Daoy (cell line): Measurements from ENCODE around the gene KCNT1. TPM values are rescaled to one million over a fixed set of nuclear protein-coding genes. Genes with fewer than 3 reads are reported as not detected.

Experiments
- DNase-seq: peaks from one replicate; pipeline ENCODE4 v3.0.0-alpha.2; 2015; ENCODE audit warnings: low read depth
- total RNA-seq: library from RNA; depleted of rRNA; stranded (reverse); fragments of >200 nt; shearing (Covaris generic); gene quantifications from 2 replicates; pipeline ENCODE4 v1.2.3, GENCODE V29; 2014

KCNT1 gene
- total RNA-seq, 1 experiment from 2014 or later: not detected

DNA sequence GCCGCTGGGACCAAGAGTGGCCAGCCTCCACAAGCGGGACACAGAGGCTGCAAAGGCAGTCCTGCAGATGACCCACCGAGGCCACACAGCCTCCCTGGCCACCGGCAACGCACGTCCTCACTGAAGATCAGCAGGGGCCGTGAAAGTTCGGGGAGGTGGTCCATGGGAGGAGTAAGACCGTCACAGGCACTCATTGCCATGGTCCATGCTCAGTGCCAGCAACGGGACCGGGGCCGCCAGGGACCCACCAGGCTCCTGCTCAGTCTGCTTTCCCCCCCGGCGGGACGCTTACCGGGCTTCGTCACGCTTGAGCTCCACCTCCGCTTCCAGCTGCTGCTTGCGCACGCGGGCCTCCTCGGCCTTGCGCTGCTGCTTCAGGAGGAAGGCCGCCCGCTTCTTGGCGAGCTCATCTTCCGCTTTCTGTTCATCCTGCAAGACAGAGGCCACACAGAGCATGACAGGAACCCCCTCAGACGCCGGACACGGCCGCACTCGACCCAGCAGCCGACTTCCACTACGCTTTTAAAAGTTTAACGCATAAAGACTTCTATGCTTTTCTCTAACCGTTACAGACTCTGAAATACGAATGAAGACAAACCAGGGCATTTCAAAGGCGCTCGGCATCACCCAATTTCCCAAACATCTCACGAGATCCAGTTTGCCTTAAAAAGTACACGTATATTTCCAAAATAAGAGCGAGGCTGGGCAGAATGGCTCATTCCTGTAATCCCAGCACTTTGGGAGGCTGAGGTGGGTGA lies 116.9 kb downstream of the KCNT1 start:
- no peak for DNase-seq

DNA sequence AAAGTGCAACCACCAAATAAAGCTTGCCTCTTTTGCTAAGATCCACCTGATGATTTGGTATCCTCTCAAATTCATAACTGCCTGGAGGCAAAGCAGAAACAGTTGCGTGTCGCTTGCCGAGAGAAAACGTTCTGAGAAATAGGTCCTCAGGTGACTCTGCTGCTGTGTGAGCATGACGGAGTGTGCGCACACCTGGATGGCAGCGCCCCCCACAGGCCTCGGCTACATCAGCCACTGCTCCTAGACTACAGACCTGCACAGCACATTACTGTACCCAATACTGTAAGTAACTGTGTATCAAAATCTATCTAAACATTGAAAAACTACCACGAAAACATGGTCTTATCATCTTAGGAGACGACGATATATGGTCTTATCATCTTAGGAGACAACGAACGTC lies 117.9 kb downstream of the KCNT1 start:
- DNase-seq: no peak

DNA sequence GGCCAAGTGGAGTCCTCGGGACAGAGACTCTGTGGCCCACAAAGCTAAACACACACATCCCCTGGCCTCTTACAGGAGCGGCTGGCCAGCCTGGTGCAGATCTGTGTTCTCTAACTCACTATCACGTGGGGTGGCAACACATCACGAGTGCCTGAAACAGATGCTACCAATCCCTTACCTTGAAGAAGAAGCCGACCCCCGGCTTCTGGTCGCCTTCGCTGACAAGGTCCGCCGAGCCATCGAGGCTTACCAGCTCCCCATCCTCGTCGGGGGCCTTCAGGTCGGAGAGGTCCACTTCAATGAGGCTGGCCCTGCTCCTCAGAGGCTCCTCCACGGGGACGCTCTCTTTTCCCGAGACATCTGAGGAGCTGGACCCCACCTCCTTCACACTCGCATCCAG lies 118.7 kb downstream of the KCNT1 start:
- no peak for DNase-seq

DNA sequence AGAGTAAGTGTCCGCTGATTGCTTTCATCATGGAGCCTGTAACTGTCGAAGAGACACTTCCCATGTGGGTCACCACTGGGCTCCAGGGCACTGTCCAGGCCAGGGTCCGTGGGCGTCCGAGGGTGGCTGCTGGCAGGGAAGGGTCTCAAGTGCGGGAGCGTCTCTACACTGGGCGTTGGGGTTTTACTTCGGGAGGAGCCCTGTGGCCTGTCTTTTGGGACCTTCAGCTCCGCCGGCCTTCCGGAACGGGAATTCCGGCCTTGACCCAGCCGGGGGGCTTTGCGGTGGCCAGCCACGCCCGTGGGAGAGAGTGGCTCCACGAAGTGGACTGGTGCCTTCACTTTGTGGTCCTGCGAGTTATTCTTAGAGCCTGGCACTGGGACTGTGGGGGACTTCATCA lies 119.1 kb downstream of the KCNT1 start:
- DNase-seq: no peak

DNA sequence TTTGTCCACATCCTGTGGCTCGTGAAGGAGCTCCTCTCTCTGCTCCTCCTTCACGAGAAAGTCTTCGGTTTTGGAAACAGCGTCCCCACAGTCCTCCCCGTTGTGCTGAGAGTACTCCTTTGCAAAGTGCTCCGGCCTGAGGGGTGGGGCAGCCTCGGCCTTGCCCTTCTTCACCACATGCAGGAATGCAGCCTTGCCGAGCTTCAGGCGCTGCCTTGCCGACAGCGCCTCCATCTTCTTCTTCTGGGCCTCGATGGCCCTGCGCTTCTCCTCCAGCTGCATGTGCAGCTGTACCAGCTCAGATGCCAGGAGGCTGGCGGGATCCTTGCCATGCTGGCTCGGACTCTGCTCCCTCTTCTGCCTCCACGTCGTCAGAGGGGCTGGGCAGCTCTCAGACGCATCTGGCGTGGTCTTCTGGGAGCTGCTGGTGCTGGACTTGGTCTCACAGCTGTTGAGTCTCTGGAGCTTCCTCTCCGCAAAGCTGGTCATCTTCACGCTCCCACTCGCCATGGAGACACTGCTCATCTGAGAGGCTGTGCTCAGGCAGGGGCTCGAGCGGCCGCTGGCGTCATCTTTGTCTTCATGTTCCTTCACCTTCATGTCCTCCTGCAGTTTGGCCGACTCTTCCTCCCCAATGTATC lies 119.9 kb downstream of the KCNT1 start:
- no peak for DNase-seq

DNA sequence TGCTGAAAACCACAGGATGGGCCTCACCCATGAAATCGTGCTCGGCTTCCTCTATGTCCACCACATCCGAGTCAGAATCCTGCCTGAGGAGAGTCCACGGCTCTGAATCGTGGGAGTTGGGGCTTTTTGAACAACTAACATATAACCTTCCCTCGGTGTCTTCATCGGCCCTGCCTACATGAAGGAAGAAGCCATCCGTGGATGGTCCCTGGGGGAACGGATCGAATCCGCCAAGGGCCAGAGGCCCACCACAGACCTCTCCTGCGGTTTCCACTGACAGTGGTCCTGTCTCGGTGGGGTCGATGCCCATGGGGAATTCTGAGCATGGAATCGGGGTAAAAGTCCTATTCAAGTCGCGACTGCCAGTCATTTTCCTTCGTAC lies 120.4 kb downstream of the KCNT1 start:
- DNase-seq: no peak

DNA sequence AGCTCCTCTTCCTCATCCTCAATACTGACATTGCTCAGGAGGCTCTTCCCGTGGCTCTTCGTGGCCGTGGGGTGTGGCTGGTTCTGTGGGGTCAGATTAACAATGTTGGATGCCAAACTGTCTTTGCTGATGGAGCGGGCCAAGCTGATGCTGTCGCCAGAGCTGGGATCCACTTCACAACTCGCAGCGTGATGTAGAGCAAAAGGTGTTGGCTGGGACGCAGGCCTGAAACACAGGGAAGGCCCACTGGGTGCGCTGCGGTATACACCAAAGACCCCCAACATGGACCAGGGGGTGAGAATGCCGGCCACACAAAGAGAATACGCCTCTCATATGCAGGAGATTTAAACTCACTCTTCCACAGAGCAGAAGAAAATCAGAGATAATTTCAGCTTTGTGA lies 121.1 kb downstream of the KCNT1 start:
- DNase-seq: no peak

DNA sequence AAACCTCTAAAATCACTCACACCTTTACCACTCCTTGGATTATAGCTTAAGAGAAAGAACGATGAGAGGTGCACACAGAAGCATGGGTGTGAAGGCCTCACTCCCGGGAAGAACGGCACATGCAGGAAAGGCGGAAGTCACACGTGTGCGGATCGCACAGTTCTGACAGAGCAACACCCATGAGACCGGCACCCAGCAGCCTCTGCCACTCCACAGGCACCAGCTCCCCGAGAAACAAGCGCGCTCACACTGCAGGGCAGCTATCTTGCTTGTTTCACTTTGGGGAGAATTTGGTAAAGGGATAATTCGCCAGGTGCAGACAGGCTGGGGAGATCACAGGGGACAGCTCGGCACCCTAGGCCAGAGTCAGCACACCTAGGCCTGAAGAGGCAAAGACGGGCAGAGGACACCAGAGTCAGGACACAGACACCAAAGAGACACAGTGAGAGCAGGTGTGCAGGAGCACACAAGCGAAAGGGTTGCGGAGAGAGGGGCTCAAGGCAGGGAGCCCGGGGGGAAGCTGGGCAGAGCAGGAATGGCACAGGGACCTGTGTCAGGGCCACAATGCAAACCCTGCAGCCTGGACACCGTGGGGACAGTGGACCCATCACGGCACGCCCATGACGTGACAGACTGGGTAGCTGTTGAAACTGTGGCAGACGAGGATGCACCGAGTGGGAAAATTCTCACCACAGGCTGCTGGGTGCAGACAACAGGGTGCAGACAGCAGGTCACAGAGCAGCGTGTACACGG lies 123.6 kb downstream of the KCNT1 start:
- no peak for DNase-seq

DNA sequence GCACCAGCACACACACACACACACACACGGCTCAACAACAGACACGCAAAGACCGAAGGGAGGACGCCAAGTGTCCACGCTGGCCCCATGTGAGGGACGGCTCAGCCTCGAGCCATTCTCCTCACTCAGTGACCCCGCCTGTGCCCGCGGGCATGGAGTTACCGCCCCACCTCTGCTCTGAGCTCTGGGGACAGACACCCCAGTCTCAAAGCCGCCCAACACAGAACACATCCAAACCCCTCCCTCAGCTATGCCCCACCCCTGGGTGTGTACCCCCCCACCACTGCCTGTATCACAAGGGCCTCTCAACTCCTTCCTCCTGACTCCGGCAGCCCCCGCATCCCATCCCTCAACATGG lies 124.2 kb downstream of the KCNT1 start:
- DNase-seq: no peak

DNA sequence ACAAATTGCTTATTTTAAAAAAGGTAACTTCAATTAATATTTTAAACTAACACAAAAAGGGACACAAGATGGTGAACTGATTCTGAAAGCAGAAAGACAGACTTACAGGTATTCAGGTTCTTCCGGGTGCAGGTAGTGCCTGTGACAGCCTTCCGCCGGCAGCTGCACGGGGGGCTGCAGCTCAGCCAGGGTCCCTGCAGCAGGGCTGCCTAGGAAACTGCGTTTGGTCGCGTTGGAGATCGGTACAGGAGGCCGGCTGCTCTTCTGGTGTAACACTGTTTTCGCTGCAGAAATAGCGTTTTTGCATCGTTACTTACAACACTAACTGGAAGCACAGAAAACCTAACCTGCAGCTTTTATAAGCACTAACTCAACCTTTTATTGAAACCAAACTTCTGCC lies 125.3 kb downstream of the KCNT1 start:
- DNase-seq: no peak

DNA sequence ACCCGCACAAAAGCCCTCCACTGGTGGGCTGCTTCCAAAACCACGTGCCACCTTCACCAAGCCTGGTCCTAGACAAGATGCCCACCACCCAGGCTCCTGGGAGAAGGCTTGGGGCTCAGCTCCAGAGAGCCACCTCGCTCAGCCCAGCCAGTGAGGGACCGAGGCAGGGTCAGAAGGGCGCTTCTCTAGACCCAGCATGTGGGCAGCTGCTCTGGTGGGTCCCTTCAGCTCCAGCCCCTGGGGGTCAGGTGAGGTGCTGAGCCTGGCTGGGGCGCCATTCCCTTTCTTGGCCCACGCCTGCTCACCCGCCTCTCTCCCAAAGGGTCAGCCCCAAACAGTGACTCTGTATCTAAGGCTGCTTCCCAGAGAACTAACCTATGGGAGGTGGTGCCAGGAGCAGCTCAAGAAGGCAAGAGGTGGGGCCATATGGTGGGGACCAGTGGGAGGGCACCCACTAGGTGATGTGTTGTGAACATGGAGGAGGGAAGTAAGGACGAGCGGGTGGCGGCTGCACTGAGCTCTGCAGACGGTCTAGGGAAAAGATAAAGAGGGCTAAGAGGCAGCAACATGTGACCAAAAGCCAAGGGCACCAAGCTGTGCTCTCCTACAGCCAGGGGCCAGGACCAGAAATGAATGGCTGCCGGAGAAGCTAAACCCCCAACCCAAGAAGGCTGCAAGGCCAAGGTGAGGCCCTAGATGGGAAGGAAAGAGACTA lies 126.0 kb downstream of the KCNT1 start:
- DNase-seq: no peak

DNA sequence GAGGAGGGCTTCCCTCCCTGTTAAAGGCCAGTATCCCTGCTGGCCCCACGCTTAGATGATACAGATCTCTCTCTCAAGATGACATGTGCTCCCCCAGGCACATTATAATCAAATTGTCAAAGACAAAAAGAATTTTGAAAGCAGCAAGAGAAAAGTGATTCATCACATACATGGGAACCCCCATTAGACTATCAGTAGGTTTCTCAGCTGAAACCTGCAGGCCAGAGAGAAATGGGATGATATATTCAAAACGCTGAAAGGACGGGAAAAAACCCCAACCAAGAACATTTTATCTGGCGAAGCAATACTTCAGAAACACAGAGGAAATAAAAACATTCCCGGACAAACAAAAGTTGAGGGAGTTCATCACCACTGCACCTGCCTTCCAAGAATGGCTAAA lies 126.7 kb downstream of the KCNT1 start:
- no peak for DNase-seq

DNA sequence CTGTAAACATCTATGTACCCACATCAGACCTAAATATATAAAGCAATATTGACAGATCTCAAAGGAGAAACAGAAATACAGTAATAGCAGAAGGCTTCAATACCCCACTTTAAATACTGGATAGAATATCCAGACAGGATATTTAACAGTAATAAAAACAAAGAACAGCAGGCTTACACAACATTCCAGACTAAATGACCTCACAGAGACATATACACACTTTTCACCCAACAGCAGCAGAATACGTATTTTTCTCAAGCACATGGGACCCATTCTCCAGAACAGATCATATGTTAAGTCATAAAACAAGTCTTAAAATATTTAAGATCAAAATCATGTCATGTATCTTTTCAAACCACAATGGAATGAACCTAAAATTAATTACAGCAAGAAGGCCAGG lies 128.5 kb downstream of the KCNT1 start:
- no peak for DNase-seq

DNA sequence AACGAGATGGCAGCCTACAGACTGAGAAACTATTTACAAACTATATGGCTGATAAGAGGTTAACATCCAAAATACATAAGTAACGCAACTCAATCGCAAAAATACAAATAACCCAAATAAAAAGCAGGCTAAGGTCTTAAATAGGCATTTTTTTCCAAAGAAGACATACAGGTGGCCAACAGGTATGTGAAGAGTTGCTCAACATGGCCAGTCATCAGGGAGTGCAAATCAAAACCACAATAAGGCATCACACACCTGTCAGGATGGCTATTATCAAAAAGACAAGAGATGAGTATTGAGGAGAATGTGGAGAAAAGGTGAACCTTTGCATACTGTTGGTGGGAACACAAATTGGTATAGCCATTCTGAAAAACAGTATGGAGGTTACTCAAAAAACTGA lies 131.9 kb downstream of the KCNT1 start:
- no peak for DNase-seq

DNA sequence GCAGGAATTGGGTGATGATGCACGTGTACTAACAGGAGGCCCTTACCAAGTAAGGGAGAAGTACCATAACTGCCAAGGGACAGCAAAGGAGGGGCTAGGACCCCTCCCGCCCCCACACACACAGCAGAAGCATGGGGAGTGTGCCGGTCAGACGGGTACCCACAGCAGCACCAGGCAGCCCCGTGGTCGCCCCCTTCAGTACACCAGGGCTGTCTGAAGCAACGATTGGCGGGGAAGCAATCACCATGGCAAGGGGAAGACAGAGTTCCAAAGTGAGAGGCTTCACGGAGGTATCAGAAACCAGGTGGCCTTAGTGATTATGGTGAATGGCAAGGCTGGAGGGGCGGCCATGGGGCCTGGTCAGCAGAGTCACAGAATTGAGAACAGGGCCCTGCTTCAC lies 133.1 kb downstream of the KCNT1 start:
- no peak for DNase-seq

DNA sequence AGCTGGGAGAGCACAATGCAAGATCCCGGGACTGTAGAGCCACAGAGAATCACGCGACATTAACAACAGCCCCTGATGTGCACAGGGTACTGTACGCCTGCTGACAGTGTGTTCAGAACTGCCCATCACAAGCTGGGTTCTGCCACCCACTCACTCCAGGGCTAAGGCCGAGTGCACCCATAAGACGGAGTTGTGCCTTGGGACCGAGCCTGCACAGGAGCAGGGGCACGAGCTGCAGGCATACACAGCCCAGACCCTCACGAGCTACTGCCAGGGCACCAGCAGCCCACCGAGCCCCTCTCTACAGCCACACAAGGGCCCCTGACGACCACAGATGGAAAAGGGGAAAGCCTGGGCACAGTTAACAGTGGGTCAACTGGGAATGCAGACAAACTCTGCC lies 137.5 kb downstream of the KCNT1 start:
- DNase-seq: no peak

DNA sequence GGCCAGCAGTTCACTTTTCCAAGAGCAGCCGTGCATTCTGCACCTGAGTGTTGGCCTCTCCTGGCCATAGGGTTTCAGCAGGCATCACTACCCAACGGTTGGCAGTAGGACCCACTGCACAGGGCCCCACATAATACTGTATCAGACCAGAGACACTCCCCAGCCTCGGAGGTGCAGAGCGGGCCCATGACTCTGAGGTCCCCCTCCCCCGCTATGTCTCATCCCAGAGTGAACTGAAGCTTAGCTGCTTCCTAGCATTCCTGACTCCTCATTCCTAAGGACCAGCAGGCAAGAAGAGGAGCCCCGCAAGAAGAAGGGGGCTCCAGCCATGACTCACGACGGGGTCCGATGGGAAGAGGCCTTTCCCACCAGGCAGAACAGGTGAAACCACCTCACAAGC lies 138.1 kb downstream of the KCNT1 start:
- no peak for DNase-seq

DNA sequence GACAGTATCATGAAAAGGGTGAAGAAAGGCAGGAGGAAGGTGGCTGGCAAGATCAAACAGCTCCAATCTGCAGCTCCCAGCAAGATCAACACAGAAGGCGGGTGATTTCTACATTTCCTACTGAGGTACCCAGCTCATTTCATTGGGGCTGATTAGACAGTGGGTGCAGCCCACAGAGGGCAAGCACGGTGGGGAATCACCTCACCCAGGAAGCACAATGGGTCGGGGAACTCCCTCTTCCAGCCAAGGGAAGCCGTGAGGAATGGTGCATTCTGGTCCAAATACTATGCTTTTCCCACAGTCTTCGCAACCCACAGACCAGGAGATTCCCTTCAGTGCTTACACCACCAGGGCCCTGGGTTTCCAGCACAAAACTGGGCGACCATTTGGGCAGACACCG lies 138.6 kb downstream of the KCNT1 start:
- no peak for DNase-seq
